Activated T-helper 1 cell treated with anti-CD3 and anti-CD28 coated beads, Interleukin-12 subunit alpha, Interleukin-12 subunit beta, Interleukin-2, Interleukin-4 antibody, amounts not matched to agents 30 ng/mL and 10 ng/mL and 1 ng/mL, durations not matched to agents 14 hours and 24 hours and 36 hours (primary cell): ENCODE data around the gene TRMT5. TPM values are rescaled to one million over a fixed set of nuclear protein-coding genes. Genes with fewer than 3 reads are reported as not detected.

Experiments
- total RNA-seq: library from RNA; stranded (reverse); gene quantifications from 2 replicates; pipeline ENCODE4 v1.2.3, GENCODE V29; 2022

Gene TRMT5
- total RNA-seq, 1 donor from 2014 or later: 19.2 TPM

Other genes with a start within 250 kb of the TRMT5 start
- 45.1 and 51.2 TPM in 2 replicates for gene MNAT1, start 246.3 kb downstream of the TRMT5 start, total RNA-seq
- gene SLC38A6, start 166 bp upstream of the TRMT5 start, total RNA-seq: 4.5 and 4.7 TPM in 2 replicates